Upper lobe of left lung (tissue), 4 donors: ENCODE data around the gene DLX4.

Source experiments
- CTCF ChIP-seq, 6 experiments: fragments of 450-650 bp in 4 of 6; fragments of 200-600 bp in 2 of 6; sonication (generic) in 2 of 6; IDR thresholded peaks; one replicate each; pipeline ENCODE4 v1.5.1; 2016 to 2019; ENCODE audit warnings: antibody characterized with exemption in 6 of 6
- POLR2A ChIP-seq, 4 donors: fragments of 450-650 bp; IDR thresholded peaks; one replicate each; pipeline ENCODE4 v1.5.1; 2016 to 2017; ENCODE audit warnings: antibody characterized with exemption in 4 of 4, mild to moderate bottlenecking in 2 of 4

DNA sequence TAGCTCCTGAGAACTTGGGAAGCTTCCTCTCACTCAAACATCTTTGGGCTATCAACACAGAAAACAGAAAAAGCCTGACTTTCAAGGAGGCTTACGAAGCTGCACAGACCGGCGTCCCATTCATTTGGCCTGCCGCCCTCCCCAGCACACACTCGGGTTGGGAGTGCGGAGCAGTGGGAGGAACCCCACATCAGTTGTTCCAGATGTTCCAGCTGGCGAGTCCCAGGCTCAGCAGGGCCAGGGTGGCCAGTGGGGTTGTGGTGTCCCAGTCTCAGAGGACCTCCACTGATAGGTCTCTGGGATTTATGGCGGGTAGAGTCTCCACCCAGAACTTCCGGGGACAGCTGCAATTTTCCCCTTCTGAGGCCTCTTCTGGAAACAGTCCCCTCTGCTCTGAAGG is 43.1 kb upstream of the DLX4 start:
- no peak for TF ChIP-seq CTCF (IDR thresholded peaks at IDR 0.05)
- TF ChIP-seq POLR2A (IDR thresholded peaks at IDR 0.05) = no peak
